ENCODE data around the gene CDK11A.
"Not testable (repeated sequence)": the region's sequence is repeated elsewhere in the genome, so short reads cannot be mapped to it uniquely, and the experiment has no call there.

CDK11A gene

GRCh38 chr1:1726088-1726487 is 1.9 kb upstream of the CDK11A start:
- H3K36me3 ChIP-seq (ENCODE audit: control insufficient read depth in 1 of 2, insufficient read depth in 2 of 2, low read length in 2 of 2) = peaks cover 0 to 10% of the 10 kb centered on the region in 2 donors
- H3K27ac ChIP-seq (ENCODE audit: low read depth, low read length); H3K9me3 ChIP-seq (ENCODE audit: control insufficient read depth in 1 of 2, low read length in 2 of 2); H3K4me1 ChIP-seq (ENCODE audit: control insufficient read depth in 1 of 2, insufficient read depth in 2 of 2, low read length in 2 of 2); H3K4me3 ChIP-seq (ENCODE audit: low read depth in 1 of 2, low read length in 2 of 2); H3K9ac ChIP-seq (ENCODE audit: low read depth in 1 of 2, low read length in 2 of 2); H3K27me3 ChIP-seq (ENCODE audit: control insufficient read depth in 1 of 2, insufficient read depth in 2 of 2, low read length in 2 of 2): not testable (repeated sequence)

GRCh38 chr1:1721201-1721600 is 3.0 kb downstream of the CDK11A start:
- Histone ChIP-seq H3K9me3 (ENCODE audit: control insufficient read depth in 1 of 2, low read length in 2 of 2) (no peaks in the 10 kb centered on the region), H3K4me3 (ENCODE audit: low read depth in 1 of 2, low read length in 2 of 2) (peak overlapping the region in 1 of 2 donors; percentile 8), H3K9ac (ENCODE audit: low read depth in 1 of 2, low read length in 2 of 2) (peak overlapping the region in 1 of 2 donors; percentile 36), H3K36me3 (ENCODE audit: control insufficient read depth in 1 of 2, insufficient read depth in 2 of 2, low read length in 2 of 2) (peaks cover 4 to 39% of the 10 kb centered on the region in 2 donors), H3K4me1 (ENCODE audit: control insufficient read depth in 1 of 2, insufficient read depth in 2 of 2, low read length in 2 of 2) (peaks cover 6 to 10% of the 10 kb centered on the region in 2 donors), H3K27ac (ENCODE audit: low read depth, low read length) (no peak overlapping the region), H3K27me3 (ENCODE audit: control insufficient read depth in 1 of 2, insufficient read depth in 2 of 2, low read length in 2 of 2) (no peaks in the 10 kb centered on the region)

GRCh38 chr1:1715109-1715883 is 8.9 kb downstream of the CDK11A start:
- peak overlapping the region; percentile 32 for H3K27ac ChIP-seq (ENCODE audit: low read depth, low read length)
- not testable (repeated sequence) for H3K9ac ChIP-seq (ENCODE audit: low read depth in 1 of 2, low read length in 2 of 2); H3K27me3 ChIP-seq (ENCODE audit: control insufficient read depth in 1 of 2, insufficient read depth in 2 of 2, low read length in 2 of 2)

GRCh38 chr1:1707897-1708296 is 16.3 kb downstream of the CDK11A start:
- not testable (repeated sequence) for H3K4me1 ChIP-seq (ENCODE audit: control insufficient read depth in 1 of 2, insufficient read depth in 2 of 2, low read length in 2 of 2); H3K27me3 ChIP-seq (ENCODE audit: control insufficient read depth in 1 of 2, insufficient read depth in 2 of 2, low read length in 2 of 2); H3K27ac ChIP-seq (ENCODE audit: low read depth, low read length); H3K4me3 ChIP-seq (ENCODE audit: low read depth in 1 of 2, low read length in 2 of 2); H3K9me3 ChIP-seq (ENCODE audit: control insufficient read depth in 1 of 2, low read length in 2 of 2); H3K9ac ChIP-seq (ENCODE audit: low read depth in 1 of 2, low read length in 2 of 2)
- H3K36me3 ChIP-seq (ENCODE audit: control insufficient read depth in 1 of 2, insufficient read depth in 2 of 2, low read length in 2 of 2) = peaks cover 0 to 18% of the 10 kb centered on the region in 2 donors

More at GRCh38 chr1:1715109-1715883, 8.9 kb downstream of the CDK11A start:
- peaks cover 4 to 38% of the 10 kb centered on the region in 2 donors for H3K36me3 ChIP-seq (ENCODE audit: control insufficient read depth in 1 of 2, insufficient read depth in 2 of 2, low read length in 2 of 2)
- not testable (repeated sequence) for H3K4me3 ChIP-seq (ENCODE audit: low read depth in 1 of 2, low read length in 2 of 2); H3K4me1 ChIP-seq (ENCODE audit: control insufficient read depth in 1 of 2, insufficient read depth in 2 of 2, low read length in 2 of 2); H3K9me3 ChIP-seq (ENCODE audit: control insufficient read depth in 1 of 2, low read length in 2 of 2)

- not testable (repeated sequence) for H3K4me3 ChIP-seq (ENCODE audit: low read depth in 1 of 2, low read length in 2 of 2); H3K9me3 ChIP-seq (ENCODE audit: control insufficient read depth in 1 of 2, low read length in 2 of 2); H3K27ac ChIP-seq (ENCODE audit: low read depth, low read length); H3K4me1 ChIP-seq (ENCODE audit: control insufficient read depth in 1 of 2, insufficient read depth in 2 of 2, low read length in 2 of 2); H3K27me3 ChIP-seq (ENCODE audit: control insufficient read depth in 1 of 2, insufficient read depth in 2 of 2, low read length in 2 of 2); H3K9ac ChIP-seq (ENCODE audit: low read depth in 1 of 2, low read length in 2 of 2)
- H3K36me3 ChIP-seq (ENCODE audit: control insufficient read depth in 1 of 2, insufficient read depth in 2 of 2, low read length in 2 of 2) = peaks cover 0 to 18% of the 10 kb centered on the region in 2 donors
These were observed 16.9 kb downstream of the CDK11A start for GRCh38 chr1:1707241-1707640.

GRCh38 chr1:1705623-1706022 is 18.5 kb downstream of the CDK11A start:
- peaks cover 0 to 18% of the 10 kb centered on the region in 2 donors for H3K36me3 ChIP-seq (ENCODE audit: control insufficient read depth in 1 of 2, insufficient read depth in 2 of 2, low read length in 2 of 2)
- not testable (repeated sequence) for H3K27me3 ChIP-seq (ENCODE audit: control insufficient read depth in 1 of 2, insufficient read depth in 2 of 2, low read length in 2 of 2); H3K4me3 ChIP-seq (ENCODE audit: low read depth in 1 of 2, low read length in 2 of 2); H3K27ac ChIP-seq (ENCODE audit: low read depth, low read length); H3K9me3 ChIP-seq (ENCODE audit: control insufficient read depth in 1 of 2, low read length in 2 of 2); H3K4me1 ChIP-seq (ENCODE audit: control insufficient read depth in 1 of 2, insufficient read depth in 2 of 2, low read length in 2 of 2); H3K9ac ChIP-seq (ENCODE audit: low read depth in 1 of 2, low read length in 2 of 2)

GRCh38 chr1:1704284-1704957 is 19.7 kb downstream of the CDK11A start:
- H3K4me1 ChIP-seq (ENCODE audit: control insufficient read depth in 1 of 2, insufficient read depth in 2 of 2, low read length in 2 of 2); H3K27ac ChIP-seq (ENCODE audit: low read depth, low read length); H3K4me3 ChIP-seq (ENCODE audit: low read depth in 1 of 2, low read length in 2 of 2); H3K9ac ChIP-seq (ENCODE audit: low read depth in 1 of 2, low read length in 2 of 2); H3K27me3 ChIP-seq (ENCODE audit: control insufficient read depth in 1 of 2, insufficient read depth in 2 of 2, low read length in 2 of 2); H3K9me3 ChIP-seq (ENCODE audit: control insufficient read depth in 1 of 2, low read length in 2 of 2): not testable (repeated sequence)
- peaks cover 0 to 18% of the 10 kb centered on the region in 2 donors for H3K36me3 ChIP-seq (ENCODE audit: control insufficient read depth in 1 of 2, insufficient read depth in 2 of 2, low read length in 2 of 2)

- Histone ChIP-seq H3K9me3 (ENCODE audit: control insufficient read depth in 1 of 2, low read length in 2 of 2) (no peaks in the 10 kb centered on the region), H3K27ac (ENCODE audit: low read depth, low read length) (no peak overlapping the region), H3K4me3 (ENCODE audit: low read depth in 1 of 2, low read length in 2 of 2) (no peak overlapping the region), H3K36me3 (ENCODE audit: control insufficient read depth in 1 of 2, insufficient read depth in 2 of 2, low read length in 2 of 2) (peaks cover 0 to 18% of the 10 kb centered on the region in 2 donors), H3K27me3 (ENCODE audit: control insufficient read depth in 1 of 2, insufficient read depth in 2 of 2, low read length in 2 of 2) (no peaks in the 10 kb centered on the region), H3K9ac (ENCODE audit: low read depth in 1 of 2, low read length in 2 of 2) (no peak overlapping the region), H3K4me1 (ENCODE audit: control insufficient read depth in 1 of 2, insufficient read depth in 2 of 2, low read length in 2 of 2) (no peaks in the 10 kb centered on the region)
These were observed 20.4 kb downstream of the CDK11A start for GRCh38 chr1:1703796-1704195.

GRCh38 chr1:1702506-1702905 is 21.7 kb downstream of the CDK11A start:
- not testable (repeated sequence) for H3K4me3 ChIP-seq (ENCODE audit: low read depth in 1 of 2, low read length in 2 of 2); H3K4me1 ChIP-seq (ENCODE audit: control insufficient read depth in 1 of 2, insufficient read depth in 2 of 2, low read length in 2 of 2); H3K27ac ChIP-seq (ENCODE audit: low read depth, low read length); H3K9ac ChIP-seq (ENCODE audit: low read depth in 1 of 2, low read length in 2 of 2); H3K9me3 ChIP-seq (ENCODE audit: control insufficient read depth in 1 of 2, low read length in 2 of 2); H3K27me3 ChIP-seq (ENCODE audit: control insufficient read depth in 1 of 2, insufficient read depth in 2 of 2, low read length in 2 of 2)
- peaks cover 0 to 18% of the 10 kb centered on the region in 2 donors for H3K36me3 ChIP-seq (ENCODE audit: control insufficient read depth in 1 of 2, insufficient read depth in 2 of 2, low read length in 2 of 2)

- H3K9ac ChIP-seq (ENCODE audit: low read depth in 1 of 2, low read length in 2 of 2); H3K27ac ChIP-seq (ENCODE audit: low read depth, low read length); H3K27me3 ChIP-seq (ENCODE audit: control insufficient read depth in 1 of 2, insufficient read depth in 2 of 2, low read length in 2 of 2); H3K4me3 ChIP-seq (ENCODE audit: low read depth in 1 of 2, low read length in 2 of 2); H3K9me3 ChIP-seq (ENCODE audit: control insufficient read depth in 1 of 2, low read length in 2 of 2); H3K4me1 ChIP-seq (ENCODE audit: control insufficient read depth in 1 of 2, insufficient read depth in 2 of 2, low read length in 2 of 2): not testable (repeated sequence)
- peaks cover 0 to 12% of the 10 kb centered on the region in 2 donors for H3K36me3 ChIP-seq (ENCODE audit: control insufficient read depth in 1 of 2, insufficient read depth in 2 of 2, low read length in 2 of 2)
These were observed 23.6 kb downstream of the CDK11A start for GRCh38 chr1:1700557-1700956.
